Mucosa of descending colon (tissue), 3 donors: Measurements from ENCODE around the gene ARL6IP6. TPM values are rescaled to one million over a fixed set of nuclear protein-coding genes. Genes with fewer than 3 reads are reported as not detected.
"Not testable (repeated sequence)": the region's sequence is repeated elsewhere in the genome, so short reads cannot be mapped to it uniquely, and the experiment has no call there.

Experiments used
- ATAC-seq: fragments of 200-7000 bp; cut with Tn5 transposase; one replicate; pipeline ENCODE4 v1.9.1; 2020; ENCODE audit warnings: mild to moderate bottlenecking, moderate library complexity
- DNase-seq, 3 donors: peaks; one replicate each; pipeline ENCODE4 v3.0.0-alpha.2; 2020
- H3K36me3 ChIP-seq: fragments of 200-600 bp; one replicate; pipeline ENCODE4 v1.8.0; 2021; ENCODE audit warnings: low read depth, mild to moderate bottlenecking
- H3K4me1 ChIP-seq: fragments of 200-600 bp; one replicate; pipeline ENCODE4 v1.8.0; 2021; ENCODE audit warnings: low read depth, mild to moderate bottlenecking
- H3K4me3 ChIP-seq: fragments of 200-600 bp; one replicate; pipeline ENCODE4 v1.8.0; 2021; ENCODE audit warnings: mild to moderate bottlenecking
- H3K9me3 ChIP-seq: fragments of 200-600 bp; one replicate; pipeline ENCODE4 v1.8.0; 2021; ENCODE audit warnings: mild to moderate bottlenecking
- intact Hi-C, 2 donors: fragments of 100-400 bp; cut with DNase I in 1 of 2; cut with micrococcal nuclease in 1 of 2; formaldehyde crosslinking; loops; one replicate each; pipeline versions ENCODE4 v1.11.0 to v1.11.1; 2022; cut with DNase I, micrococcal nuclease
- total RNA-seq, 3 donors: library from RNA; stranded (reverse); fragmentation: NEBNext Ultra II Directional in 2 of 3; extraction: Animal tissue kit (Norgen Biotek cat#: 25700) in 2 of 3; gene quantifications; one replicate each; pipeline versions ENCODE4 v1.2.1 to v1.2.4, GENCODE V29; 2021 to 2023
- TF ChIP-seq, protein P1 (sequence below): fragments of 200-600 bp; IDR thresholded peaks from one replicate; pipeline ENCODE4 v1.8.0; 2022; ENCODE audit warnings: antibody characterized with exemption, mild to moderate bottlenecking
- donor health status: DM: no; HTN: no; CAD: no; lungs with moderate emphysema.
- donor health status: DM: no; HTN: no; CAD: no.
- donor health status: DM: no; HTN: yes; CAD: no.

The ARL6IP6 gene
- total RNA-seq, 3 donors from 2014 or later, result 12.5 to 19.3 (median 14.8) TPM

DNA sequence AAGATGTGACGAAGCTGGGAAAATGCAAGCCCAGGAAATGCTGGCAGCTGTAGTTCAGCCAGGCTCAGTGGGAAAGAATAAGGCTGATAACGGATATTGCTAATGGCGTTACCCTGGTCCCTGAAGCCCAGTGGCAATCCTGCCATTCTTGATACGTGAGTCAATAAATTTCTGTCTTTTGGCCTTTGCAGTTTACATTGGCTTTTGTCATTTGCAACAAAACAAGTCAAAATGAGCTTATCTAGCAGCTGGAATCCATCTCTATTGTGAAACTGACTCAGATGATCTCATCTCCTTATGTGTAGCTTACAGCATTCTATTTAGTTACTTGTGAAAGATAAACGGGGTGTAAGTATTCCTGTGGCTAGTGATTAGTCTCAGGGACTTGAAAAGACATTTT, 43.8 kb downstream of the ARL6IP6 start:
- no peak for ATAC-seq
- H3K9me3 ChIP-seq, result no peaks in the 10 kb centered on the region
- intact Hi-C loops, result no loop called here

DNA sequence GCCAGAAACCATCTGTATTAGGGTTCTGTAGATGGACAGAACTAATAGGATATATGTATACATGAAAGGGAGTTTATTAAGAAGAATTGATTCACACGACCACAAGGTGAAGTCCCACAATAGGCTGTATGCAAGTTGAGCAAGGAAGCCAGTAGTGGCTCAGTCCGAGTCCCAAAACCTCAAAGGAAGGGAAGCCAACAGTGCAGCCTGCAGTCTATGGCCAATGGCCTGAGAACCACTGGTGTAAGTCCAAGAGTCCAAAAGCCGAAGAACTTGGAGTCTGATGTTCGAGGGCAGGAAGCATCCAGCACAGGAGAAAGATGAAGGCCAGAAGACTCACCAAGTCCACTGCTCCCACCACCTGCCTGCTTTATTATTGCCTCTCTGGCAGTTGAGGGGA, 44.8 kb downstream of the ARL6IP6 start:
- intact Hi-C loops, DNase-seq, H3K4me3 ChIP-seq, H3K36me3 ChIP-seq, ATAC-seq, H3K9me3 ChIP-seq, H3K4me1 ChIP-seq: not testable (repeated sequence)

More for the DNA sequence above, 43.8 kb downstream of the ARL6IP6 start:
- no peaks in the 10 kb centered on the region for H3K36me3 ChIP-seq
- no peak for DNase-seq
- no peak overlapping the region for H3K4me3 ChIP-seq
- H3K4me1 ChIP-seq, result no peaks in the 10 kb centered on the region
- TF ChIP-seq, protein P1, sequence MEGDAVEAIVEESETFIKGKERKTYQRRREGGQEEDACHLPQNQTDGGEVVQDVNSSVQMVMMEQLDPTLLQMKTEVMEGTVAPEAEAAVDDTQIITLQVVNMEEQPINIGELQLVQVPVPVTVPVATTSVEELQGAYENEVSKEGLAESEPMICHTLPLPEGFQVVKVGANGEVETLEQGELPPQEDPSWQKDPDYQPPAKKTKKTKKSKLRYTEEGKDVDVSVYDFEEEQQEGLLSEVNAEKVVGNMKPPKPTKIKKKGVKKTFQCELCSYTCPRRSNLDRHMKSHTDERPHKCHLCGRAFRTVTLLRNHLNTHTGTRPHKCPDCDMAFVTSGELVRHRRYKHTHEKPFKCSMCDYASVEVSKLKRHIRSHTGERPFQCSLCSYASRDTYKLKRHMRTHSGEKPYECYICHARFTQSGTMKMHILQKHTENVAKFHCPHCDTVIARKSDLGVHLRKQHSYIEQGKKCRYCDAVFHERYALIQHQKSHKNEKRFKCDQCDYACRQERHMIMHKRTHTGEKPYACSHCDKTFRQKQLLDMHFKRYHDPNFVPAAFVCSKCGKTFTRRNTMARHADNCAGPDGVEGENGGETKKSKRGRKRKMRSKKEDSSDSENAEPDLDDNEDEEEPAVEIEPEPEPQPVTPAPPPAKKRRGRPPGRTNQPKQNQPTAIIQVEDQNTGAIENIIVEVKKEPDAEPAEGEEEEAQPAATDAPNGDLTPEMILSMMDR, result no peak

- DNase-seq, result no peak
- TF ChIP-seq, protein P1, result no peak
- Histone ChIP-seq H3K4me1 (no peaks in the 10 kb centered on the region), H3K36me3 (no peaks in the 10 kb centered on the region), H3K9me3 (no peaks in the 10 kb centered on the region), H3K4me3 (no peak overlapping the region)
- intact Hi-C loops, result no loop called here
- no peak for ATAC-seq
Observed at GRCh38 chr2:152763651-152764050, 45.2 kb downstream of the ARL6IP6 start.

- no peaks in the 10 kb centered on the region for H3K36me3 ChIP-seq
- TF ChIP-seq, protein P1, result no peak
- no peak overlapping the region for H3K4me3 ChIP-seq
- intact Hi-C loops, result no loop called here
- ATAC-seq, result no peak
- no peak for DNase-seq
- no peaks in the 10 kb centered on the region for H3K4me1 ChIP-seq
- H3K9me3 ChIP-seq, result no peaks in the 10 kb centered on the region
Observed at GRCh38 chr2:152766928-152767327, 48.5 kb downstream of the ARL6IP6 start.

- ATAC-seq (no peak), DNase-seq (no peak)
- intact Hi-C loops, result no loop called here
- TF ChIP-seq, protein P1, result no peak
- Histone ChIP-seq H3K4me3 (no peak overlapping the region), H3K9me3 (no peaks in the 10 kb centered on the region), H3K4me1 (no peaks in the 10 kb centered on the region), H3K36me3 (no peaks in the 10 kb centered on the region)
Observed at GRCh38 chr2:152781175-152781574, 62.8 kb downstream of the ARL6IP6 start.

GRCh38 chr2:152782171-152782570, 63.8 kb downstream of the ARL6IP6 start:
- no peaks in the 10 kb centered on the region for H3K9me3 ChIP-seq
- H3K4me3 ChIP-seq, result no peak overlapping the region
- intact Hi-C loops, result no loop called here
- TF ChIP-seq, protein P1, result no peak
- H3K4me1 ChIP-seq, result no peaks in the 10 kb centered on the region
- no peaks in the 10 kb centered on the region for H3K36me3 ChIP-seq
- DNase-seq, result no peak
- ATAC-seq, result peak; percentile 78
